Fibroblast of mammary gland (primary cell): ENCODE results near the gene NFYA.

ENCODE experiments used
- DNase-seq: peaks from one replicate; pipeline ENCODE4 v3.0.0-alpha.2; 2010; ENCODE audit warnings: low read depth
- H3K4me3 ChIP-seq: 2 replicates; pipeline ENCODE4 v1.5.1; 2011; ENCODE audit warnings: low read depth, mild to moderate bottlenecking, low read length, moderate library complexity; ENCODE audit not compliant: control insufficient read depth
- TF ChIP-seq, protein P1 (sequence below): conservative IDR thresholded peaks from 2 replicates; pipeline ENCODE4 v1.5.1; 2011; ENCODE audit warnings: low read depth, low read length, inconsistent platforms; ENCODE audit not compliant: control insufficient read depth, insufficient read depth

The NFYA gene

DNA sequence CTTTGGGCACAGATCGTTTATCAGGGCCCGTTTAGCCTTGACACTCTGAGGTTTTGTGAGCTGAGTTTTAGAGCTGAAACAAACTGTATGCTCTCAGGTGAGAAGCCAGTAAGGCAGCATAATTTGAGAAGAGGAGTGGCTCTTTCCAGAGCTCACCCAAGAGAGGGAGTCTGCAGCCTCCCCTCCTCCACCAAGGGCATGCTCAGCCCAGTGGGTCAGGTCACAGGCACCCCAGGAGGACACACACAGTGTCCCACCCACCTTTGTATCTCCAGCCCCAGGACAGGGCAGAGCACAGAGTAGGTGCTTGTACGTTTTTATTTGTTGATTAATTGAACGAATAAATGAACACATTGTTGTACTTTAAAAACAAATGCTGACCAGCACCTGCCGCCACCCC is 27.1 kb upstream of the NFYA start:
- TF ChIP-seq, protein P1, sequence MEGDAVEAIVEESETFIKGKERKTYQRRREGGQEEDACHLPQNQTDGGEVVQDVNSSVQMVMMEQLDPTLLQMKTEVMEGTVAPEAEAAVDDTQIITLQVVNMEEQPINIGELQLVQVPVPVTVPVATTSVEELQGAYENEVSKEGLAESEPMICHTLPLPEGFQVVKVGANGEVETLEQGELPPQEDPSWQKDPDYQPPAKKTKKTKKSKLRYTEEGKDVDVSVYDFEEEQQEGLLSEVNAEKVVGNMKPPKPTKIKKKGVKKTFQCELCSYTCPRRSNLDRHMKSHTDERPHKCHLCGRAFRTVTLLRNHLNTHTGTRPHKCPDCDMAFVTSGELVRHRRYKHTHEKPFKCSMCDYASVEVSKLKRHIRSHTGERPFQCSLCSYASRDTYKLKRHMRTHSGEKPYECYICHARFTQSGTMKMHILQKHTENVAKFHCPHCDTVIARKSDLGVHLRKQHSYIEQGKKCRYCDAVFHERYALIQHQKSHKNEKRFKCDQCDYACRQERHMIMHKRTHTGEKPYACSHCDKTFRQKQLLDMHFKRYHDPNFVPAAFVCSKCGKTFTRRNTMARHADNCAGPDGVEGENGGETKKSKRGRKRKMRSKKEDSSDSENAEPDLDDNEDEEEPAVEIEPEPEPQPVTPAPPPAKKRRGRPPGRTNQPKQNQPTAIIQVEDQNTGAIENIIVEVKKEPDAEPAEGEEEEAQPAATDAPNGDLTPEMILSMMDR, result no peak
- H3K4me3 ChIP-seq, result no peak overlapping the region

DNA sequence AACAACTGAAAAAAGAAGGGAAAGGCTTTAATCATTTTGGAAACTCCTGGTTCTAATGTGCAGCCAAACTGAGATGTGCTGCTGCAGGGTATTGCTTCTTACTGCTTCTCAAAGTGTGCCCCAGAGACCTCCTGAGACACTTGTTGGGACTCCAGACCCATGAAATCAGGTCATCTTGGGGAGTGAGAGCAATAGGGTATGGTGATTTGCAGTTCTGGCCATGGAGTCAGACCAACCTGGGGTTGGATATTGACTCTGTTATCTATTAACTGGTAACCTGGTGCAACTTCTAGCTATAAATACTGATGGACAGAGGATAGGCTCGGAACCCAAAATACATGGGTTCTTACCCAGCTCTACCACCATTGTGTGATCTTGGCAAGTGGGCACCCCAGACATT is 26.7 kb upstream of the NFYA start:
- H3K4me3 ChIP-seq, result no peak overlapping the region

More for the DNA sequence above, 27.1 kb upstream of the NFYA start:
- DNase-seq, result no peak

DNA sequence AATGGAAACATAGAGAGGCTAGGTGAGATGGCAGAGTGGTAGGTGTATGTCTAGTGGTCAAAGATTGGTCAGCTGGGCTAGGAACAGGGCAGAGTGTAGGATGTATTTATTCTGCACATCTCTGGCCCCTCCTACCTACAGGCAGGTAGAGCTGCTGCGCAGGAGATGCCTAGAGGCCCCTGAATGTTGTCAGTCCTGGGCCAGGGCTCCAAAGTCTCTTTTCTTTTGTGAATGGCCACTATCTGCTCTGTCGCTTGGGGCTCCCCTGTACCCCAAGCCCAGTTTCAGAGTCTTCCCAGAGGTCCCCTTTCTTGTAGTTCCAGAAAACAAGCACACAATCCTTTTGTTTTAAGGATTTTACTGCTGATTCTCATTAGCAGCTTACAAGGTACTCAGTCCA is 25.5 kb upstream of the NFYA start:
- no peak for DNase-seq
- H3K4me3 ChIP-seq, result no peak overlapping the region
- TF ChIP-seq, protein P1, result no peak

More for the DNA sequence above, 26.7 kb upstream of the NFYA start:
- DNase-seq, result no peak
- TF ChIP-seq, protein P1, result no peak

DNA sequence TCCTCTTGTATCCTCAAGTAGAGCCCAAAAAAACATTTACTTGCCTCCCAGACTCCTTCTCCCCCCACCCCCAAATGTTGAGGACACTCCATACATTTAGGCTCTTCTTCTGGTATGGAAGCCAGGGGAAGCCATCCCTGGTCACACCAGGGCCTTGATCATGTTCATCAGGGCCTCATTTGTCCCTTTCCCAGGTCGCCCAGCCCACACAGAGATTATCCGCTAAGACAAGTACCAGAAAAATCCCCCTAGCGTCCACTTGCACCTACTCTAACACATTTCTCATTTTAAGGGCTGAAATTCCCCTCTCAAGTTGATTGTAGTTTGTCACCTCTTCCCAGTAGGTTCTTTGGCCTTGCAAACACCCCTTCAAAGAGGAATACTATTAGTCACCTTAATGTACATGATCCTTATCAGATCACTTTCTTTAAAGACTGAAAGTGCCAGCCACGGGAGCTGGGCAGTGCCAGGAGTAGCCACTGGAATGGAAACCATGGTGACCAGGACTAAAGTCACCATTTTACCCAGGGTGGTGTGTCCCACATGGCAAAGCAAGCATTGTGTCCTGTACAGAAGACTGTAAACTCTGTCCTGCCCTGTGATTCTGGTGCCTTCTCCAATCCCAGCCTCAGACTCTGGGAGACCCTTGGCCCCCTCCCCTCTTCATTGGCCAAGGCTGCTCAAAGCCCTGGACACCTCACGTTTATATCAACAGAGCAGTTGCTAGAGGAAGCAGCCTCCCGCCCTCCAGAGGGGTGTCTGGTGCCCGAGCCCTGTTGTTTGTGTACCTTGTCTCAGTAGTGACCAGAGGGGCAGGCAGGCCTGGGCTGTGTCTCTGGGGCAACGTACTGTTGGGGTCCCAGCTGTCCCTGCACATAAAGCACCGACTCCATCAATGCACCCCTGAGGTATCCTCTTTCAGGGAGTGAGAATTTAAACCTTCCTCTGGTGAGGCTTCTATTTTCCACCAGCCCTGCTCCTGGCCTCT is 24.7 kb upstream of the NFYA start:
- H3K4me3 ChIP-seq, result no peak overlapping the region
- TF ChIP-seq, protein P1, result no peak
- no peak for DNase-seq

DNA sequence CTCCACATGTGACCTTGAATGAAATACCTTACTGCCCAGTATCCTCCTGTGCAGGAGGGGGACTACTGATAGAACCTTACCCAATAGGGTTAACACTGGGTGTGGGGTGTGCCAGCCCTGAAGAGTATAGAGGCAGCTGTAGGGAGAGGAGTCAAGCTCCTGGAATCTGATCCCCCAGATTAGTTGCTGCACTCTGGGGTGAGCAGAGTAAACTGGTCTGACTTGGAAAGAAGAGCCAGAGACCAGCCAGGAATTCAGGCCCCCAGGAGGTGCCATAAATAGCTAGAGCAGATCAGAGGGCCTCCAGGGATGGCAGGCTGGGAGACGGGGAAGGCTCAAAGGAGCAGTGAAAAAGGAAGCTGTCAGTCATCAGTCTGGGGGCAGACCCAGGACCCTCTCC is 23.3 kb upstream of the NFYA start:
- no peak overlapping the region for H3K4me3 ChIP-seq
- TF ChIP-seq, protein P1, result no peak
- no peak for DNase-seq

DNA sequence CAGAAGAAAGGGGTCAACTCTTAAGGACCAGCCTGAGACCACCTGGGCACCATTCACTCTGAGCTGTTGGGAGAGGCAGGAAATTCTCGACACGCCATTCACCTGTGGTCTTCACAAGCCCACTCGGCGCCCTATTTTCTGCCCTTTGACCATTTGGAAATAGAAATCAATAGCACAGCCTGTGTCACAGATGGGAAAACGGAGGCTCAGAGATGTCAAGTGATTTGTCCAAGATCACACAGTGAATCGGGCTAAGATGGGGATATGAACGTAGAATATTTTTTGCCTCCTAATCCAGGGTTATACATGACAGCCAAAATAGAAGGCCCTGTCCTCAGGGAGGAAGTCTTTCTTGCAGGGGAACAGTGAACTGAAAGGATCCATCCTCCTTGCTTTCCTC is 22.8 kb upstream of the NFYA start:
- TF ChIP-seq, protein P1, result no peak
- H3K4me3 ChIP-seq, result no peak overlapping the region
- DNase-seq, result no peak
